Neural cell (in vitro differentiated cells): ENCODE measurements around the gene TMSB4X. TPM values are rescaled to one million over a fixed set of nuclear protein-coding genes. Genes with fewer than 3 reads are reported as not detected.

Source experiments
- H2AFZ ChIP-seq: fragments of 200-600, 300-800 bp; sonication (generic), shearing (Covaris generic); 2 replicates; pipeline ENCODE4 v1.6.0; 2014; ENCODE audit warnings: low read depth, mild to moderate bottlenecking, antibody characterized with exemption, low read length, moderate library complexity
- H3F3A ChIP-seq: fragments of 200-600 bp; shearing (Covaris generic); 2 replicates; pipeline ENCODE4 v1.6.1; 2016; ENCODE audit warnings: mild to moderate bottlenecking, moderate library complexity, mixed read lengths, antibody characterized with exemption, low read length; ENCODE audit not compliant: insufficient read depth, poor library complexity, severe bottlenecking
- H3K27ac ChIP-seq: fragments of 200-600, 300-800 bp; sonication (generic), shearing (Covaris generic); 2 replicates; pipeline ENCODE4 v1.5.1; 2014; ENCODE audit warnings: mild to moderate bottlenecking, low read length, moderate library complexity
- H3K27me3 ChIP-seq: fragments of 300-800, 200-600 bp; sonication (generic), shearing (Covaris generic); 2 replicates; pipeline ENCODE4 v1.6.0; 2014; ENCODE audit warnings: mild to moderate bottlenecking, low read depth, low read length, moderate library complexity; ENCODE audit not compliant: insufficient read depth
- H3K36me3 ChIP-seq: fragments of 300-800, 200-600 bp; sonication (generic), shearing (Covaris generic); 2 replicates; pipeline ENCODE4 v1.5.1; 2014; ENCODE audit warnings: mild to moderate bottlenecking, antibody characterized with exemption, low read length, moderate library complexity; ENCODE audit not compliant: insufficient read depth
- H3K4me2 ChIP-seq: fragments of 300-800, 200-600 bp; sonication (generic), shearing (Covaris generic); 2 replicates; pipeline ENCODE4 v1.6.0; 2014; ENCODE audit warnings: mild to moderate bottlenecking, low read length
- H3K4me3 ChIP-seq: fragments of 300-800, 200-600 bp; sonication (generic), shearing (Covaris generic); 2 replicates; pipeline ENCODE4 v1.5.1; 2014; ENCODE audit warnings: mild to moderate bottlenecking, low read length, moderate library complexity
- H3K79me2 ChIP-seq: fragments of 200-600 bp; shearing (Covaris generic); replicated peaks from 2 replicates; pipeline ENCODE4 v1.6.0; 2014; ENCODE audit warnings: mild to moderate bottlenecking, low read length, moderate library complexity; ENCODE audit not compliant: insufficient read depth
- H3K9ac ChIP-seq: fragments of 300-800, 200-600 bp; sonication (generic), shearing (Covaris generic); 2 replicates; pipeline ENCODE4 v1.6.1; 2016; ENCODE audit warnings: mild to moderate bottlenecking, low read length, mixed read lengths
- H3K9me2 ChIP-seq: fragments of 200-600 bp; shearing (Covaris generic); 2 replicates; pipeline ENCODE4 v1.6.1; 2016; ENCODE audit warnings: mild to moderate bottlenecking, low read length, mixed read lengths; ENCODE audit not compliant: insufficient read depth
- H3K9me3 ChIP-seq: fragments of 200-600, 300-800 bp; sonication (generic), shearing (Covaris generic); 2 replicates; pipeline ENCODE4 v1.6.1; 2016; ENCODE audit warnings: mild to moderate bottlenecking, mixed run types, low read length, moderate library complexity, mixed read lengths
- H4K20me1 ChIP-seq: fragments of 200-600 bp; shearing (Covaris generic); 2 replicates; pipeline ENCODE4 v1.6.1; 2016; ENCODE audit warnings: mild to moderate bottlenecking, mixed run types; ENCODE audit not compliant: insufficient read depth
- EP300 ChIP-seq: fragments of 450-650 bp; conservative IDR thresholded peaks from 2 replicates; pipeline ENCODE4 v1.6.1; 2014; ENCODE audit warnings: antibody characterized with exemption, mild to moderate bottlenecking, moderate library complexity; ENCODE audit not compliant: poor library complexity, severe bottlenecking
- EZH2 ChIP-seq: fragments of 200-600, 300-800 bp; shearing (Covaris generic), sonication (generic); IDR thresholded peaks from 2 replicates; pipeline ENCODE4 v1.6.1; 2014; ENCODE audit warnings: antibody characterized with exemption, low read length, borderline replicate concordance, mild to moderate bottlenecking; ENCODE audit not compliant: insufficient read depth, poor library complexity, severe bottlenecking
- MXI1 ChIP-seq: fragments of 450-650 bp; conservative IDR thresholded peaks from 2 replicates; pipeline ENCODE4 v1.6.1; 2014; ENCODE audit warnings: antibody characterized with exemption, mild to moderate bottlenecking; ENCODE audit not compliant: poor library complexity, severe bottlenecking
- POLR2AphosphoS5 ChIP-seq: IDR thresholded peaks from 2 replicates; pipeline ENCODE4 v1.6.1; 2012
- RAD21 ChIP-seq: fragments of 450-650 bp; conservative IDR thresholded peaks from 2 replicates; pipeline ENCODE4 v1.6.1; 2014; ENCODE audit warnings: antibody characterized with exemption, mild to moderate bottlenecking, moderate library complexity
- SMC3 ChIP-seq: fragments of 450-650 bp; conservative IDR thresholded peaks from 2 replicates; pipeline ENCODE4 v1.6.1; 2014; ENCODE audit warnings: antibody characterized with exemption, mild to moderate bottlenecking, moderate library complexity; ENCODE audit not compliant: poor library complexity
- TAF1 ChIP-seq: IDR thresholded peaks from 2 replicates; pipeline ENCODE4 v1.6.1; 2012; ENCODE audit warnings: low read depth
- polyA plus RNA-seq: library from polyadenylated mRNA; depleted of rRNA; stranded (reverse); fragments of >200 nt; gene quantifications from 2 replicates; pipeline ENCODE4 v1.2.3, GENCODE V29; 2014
- TF ChIP-seq, protein P1 (sequence below): fragments of 450-650 bp; IDR thresholded peaks from 2 replicates; pipeline ENCODE4 v1.5.1; 2014; ENCODE audit warnings: antibody characterized with exemption, mild to moderate bottlenecking, moderate library complexity; ENCODE audit not compliant: poor library complexity, severe bottlenecking
- TF ChIP-seq, protein P2 (sequence below): IDR thresholded peaks from 2 replicates; pipeline ENCODE4 v1.6.1; 2012; ENCODE audit warnings: borderline replicate concordance

Gene TMSB4X
- polyA plus RNA-seq, 1 donor from 2014 or later = 11,381 TPM

DNA sequence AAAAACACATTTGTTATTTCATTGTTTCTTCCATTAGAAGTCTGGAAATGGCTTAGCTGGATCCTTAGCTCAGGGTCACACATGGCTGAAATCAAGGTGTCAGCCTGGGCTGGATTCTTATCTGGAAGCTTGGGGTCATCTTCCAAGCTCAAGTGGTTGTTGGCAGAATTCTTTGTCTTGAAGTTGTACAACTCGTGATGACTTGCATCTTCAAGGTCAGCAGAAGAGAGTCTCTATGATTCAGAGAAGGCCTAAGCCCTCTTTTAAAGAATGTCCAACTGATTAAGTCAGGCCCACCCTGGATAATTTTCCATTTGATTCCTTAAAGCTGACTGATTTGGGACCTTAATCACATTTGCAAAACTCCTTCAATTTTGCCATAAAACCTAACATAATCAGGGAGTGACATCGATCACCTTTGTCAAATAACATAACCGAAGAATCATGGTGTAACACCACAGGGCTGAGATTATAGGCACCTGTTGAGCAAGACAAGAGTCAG is 22.1 kb downstream of the TMSB4X start:
- Histone ChIP-seq H3K9ac (no peak overlapping the region), H2AFZ (no peak overlapping the region), H3K9me3 (no peaks in the 10 kb centered on the region), H3K27ac (no peak overlapping the region), H3K79me2 (no peaks in the 10 kb centered on the region), H3F3A (no peaks in the 10 kb centered on the region), H3K4me3 (no peak overlapping the region), H3K36me3 (no peaks in the 10 kb centered on the region), H3K4me2 (no peak overlapping the region), H4K20me1 (no peaks in the 10 kb centered on the region), H3K27me3 (no peaks in the 10 kb centered on the region), H3K9me2 (no peaks in the 10 kb centered on the region)
- TF ChIP-seq POLR2AphosphoS5 (no peak), SMC3 (no peak), RAD21 (no peak), TAF1 (no peak), EZH2 (no peak), MXI1 (no peak)
- TF ChIP-seq, protein P1, sequence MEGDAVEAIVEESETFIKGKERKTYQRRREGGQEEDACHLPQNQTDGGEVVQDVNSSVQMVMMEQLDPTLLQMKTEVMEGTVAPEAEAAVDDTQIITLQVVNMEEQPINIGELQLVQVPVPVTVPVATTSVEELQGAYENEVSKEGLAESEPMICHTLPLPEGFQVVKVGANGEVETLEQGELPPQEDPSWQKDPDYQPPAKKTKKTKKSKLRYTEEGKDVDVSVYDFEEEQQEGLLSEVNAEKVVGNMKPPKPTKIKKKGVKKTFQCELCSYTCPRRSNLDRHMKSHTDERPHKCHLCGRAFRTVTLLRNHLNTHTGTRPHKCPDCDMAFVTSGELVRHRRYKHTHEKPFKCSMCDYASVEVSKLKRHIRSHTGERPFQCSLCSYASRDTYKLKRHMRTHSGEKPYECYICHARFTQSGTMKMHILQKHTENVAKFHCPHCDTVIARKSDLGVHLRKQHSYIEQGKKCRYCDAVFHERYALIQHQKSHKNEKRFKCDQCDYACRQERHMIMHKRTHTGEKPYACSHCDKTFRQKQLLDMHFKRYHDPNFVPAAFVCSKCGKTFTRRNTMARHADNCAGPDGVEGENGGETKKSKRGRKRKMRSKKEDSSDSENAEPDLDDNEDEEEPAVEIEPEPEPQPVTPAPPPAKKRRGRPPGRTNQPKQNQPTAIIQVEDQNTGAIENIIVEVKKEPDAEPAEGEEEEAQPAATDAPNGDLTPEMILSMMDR = no peak

DNA sequence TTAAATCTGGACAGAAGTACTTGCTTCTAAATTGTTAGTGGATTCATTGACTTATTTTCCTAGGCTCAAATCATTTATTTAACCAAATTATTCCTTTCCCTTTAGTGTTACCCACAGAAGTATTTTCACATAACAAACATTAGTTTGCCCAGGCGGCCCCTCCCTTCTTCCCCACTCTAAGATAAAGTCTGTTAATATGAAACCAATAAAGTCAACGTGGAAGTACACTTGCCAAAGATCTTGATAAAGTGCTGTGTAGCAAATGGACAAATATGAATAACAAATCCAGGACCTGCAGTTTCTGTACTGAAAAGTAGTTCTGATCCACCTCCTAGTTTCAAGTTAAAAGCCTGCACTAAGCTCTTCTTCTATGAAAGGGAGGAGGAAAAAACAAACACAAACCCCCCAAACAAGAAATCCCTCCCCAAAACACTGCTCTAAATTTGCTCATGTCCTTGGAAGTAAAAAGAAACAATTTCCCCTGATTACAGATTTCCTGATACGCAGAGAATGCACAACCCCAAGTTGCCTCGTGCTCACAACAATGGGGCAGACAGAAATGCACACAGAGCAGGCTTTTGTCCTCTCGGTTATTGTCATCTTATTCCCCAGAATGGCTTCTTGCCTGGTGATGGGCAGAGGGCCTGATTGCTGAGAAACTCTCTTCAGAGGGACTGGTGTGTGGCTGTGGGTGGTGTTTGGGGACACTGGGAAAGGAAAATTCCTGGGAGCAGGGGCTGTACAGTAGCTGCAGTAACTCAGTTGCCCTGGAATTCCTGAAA is 23.2 kb downstream of the TMSB4X start:
- no peak overlapping the region for H3K27ac ChIP-seq
- no peak overlapping the region for H3K4me2 ChIP-seq
- no peak overlapping the region for H3K9ac ChIP-seq
- H3K27me3 ChIP-seq = no peaks in the 10 kb centered on the region
- no peaks in the 10 kb centered on the region for H3K36me3 ChIP-seq
- no peaks in the 10 kb centered on the region for H3K9me2 ChIP-seq
- no peaks in the 10 kb centered on the region for H3K9me3 ChIP-seq
- H3K4me3 ChIP-seq = no peak overlapping the region
- no peak for TF ChIP-seq MXI1
- TF ChIP-seq, protein P2, sequence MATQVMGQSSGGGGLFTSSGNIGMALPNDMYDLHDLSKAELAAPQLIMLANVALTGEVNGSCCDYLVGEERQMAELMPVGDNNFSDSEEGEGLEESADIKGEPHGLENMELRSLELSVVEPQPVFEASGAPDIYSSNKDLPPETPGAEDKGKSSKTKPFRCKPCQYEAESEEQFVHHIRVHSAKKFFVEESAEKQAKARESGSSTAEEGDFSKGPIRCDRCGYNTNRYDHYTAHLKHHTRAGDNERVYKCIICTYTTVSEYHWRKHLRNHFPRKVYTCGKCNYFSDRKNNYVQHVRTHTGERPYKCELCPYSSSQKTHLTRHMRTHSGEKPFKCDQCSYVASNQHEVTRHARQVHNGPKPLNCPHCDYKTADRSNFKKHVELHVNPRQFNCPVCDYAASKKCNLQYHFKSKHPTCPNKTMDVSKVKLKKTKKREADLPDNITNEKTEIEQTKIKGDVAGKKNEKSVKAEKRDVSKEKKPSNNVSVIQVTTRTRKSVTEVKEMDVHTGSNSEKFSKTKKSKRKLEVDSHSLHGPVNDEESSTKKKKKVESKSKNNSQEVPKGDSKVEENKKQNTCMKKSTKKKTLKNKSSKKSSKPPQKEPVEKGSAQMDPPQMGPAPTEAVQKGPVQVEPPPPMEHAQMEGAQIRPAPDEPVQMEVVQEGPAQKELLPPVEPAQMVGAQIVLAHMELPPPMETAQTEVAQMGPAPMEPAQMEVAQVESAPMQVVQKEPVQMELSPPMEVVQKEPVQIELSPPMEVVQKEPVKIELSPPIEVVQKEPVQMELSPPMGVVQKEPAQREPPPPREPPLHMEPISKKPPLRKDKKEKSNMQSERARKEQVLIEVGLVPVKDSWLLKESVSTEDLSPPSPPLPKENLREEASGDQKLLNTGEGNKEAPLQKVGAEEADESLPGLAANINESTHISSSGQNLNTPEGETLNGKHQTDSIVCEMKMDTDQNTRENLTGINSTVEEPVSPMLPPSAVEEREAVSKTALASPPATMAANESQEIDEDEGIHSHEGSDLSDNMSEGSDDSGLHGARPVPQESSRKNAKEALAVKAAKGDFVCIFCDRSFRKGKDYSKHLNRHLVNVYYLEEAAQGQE = no peak
- no peak for TF ChIP-seq EP300
- no peak for TF ChIP-seq TAF1
- TF ChIP-seq POLR2AphosphoS5 = no peak
- TF ChIP-seq SMC3 = no peak
- no peak for TF ChIP-seq EZH2
- TF ChIP-seq, protein P1 = no peak
- TF ChIP-seq RAD21 = no peak
- no peaks in the 10 kb centered on the region for H3K79me2 ChIP-seq
- no peak overlapping the region for H2AFZ ChIP-seq
- no peaks in the 10 kb centered on the region for H3F3A ChIP-seq
- no peaks in the 10 kb centered on the region for H4K20me1 ChIP-seq
